ENCODE results near the gene ZC2HC1C.
A peak's percentile ranks its signal among the peaks of the same experiment; 100 is the strongest.

Gene ZC2HC1C

GRCh38 chr14:75069121-75069810, at the start of gene ZC2HC1C:
TSS of gene ZC2HC1C (plus strand) at chr14:75069641. CDS start at chr14:75070574, 933 bp downstream.
- peak; percentile 84 for DNase-seq (ENCODE audit: low spot score)

- no peak for DNase-seq (ENCODE audit: low spot score)
Measured at GRCh38 chr14:75022655-75023054, 46.8 kb upstream of the ZC2HC1C start.

GRCh38 chr14:75023108-75023507, 46.3 kb upstream of the ZC2HC1C start:
- peak; percentile 45 for DNase-seq (ENCODE audit: low spot score)

- DNase-seq (ENCODE audit: low spot score) = no peak
Measured at GRCh38 chr14:75025082-75025481, 44.4 kb upstream of the ZC2HC1C start.

GRCh38 chr14:75025876-75026275, 43.6 kb upstream of the ZC2HC1C start:
- DNase-seq (ENCODE audit: low spot score) = no peak

- no peak for DNase-seq (ENCODE audit: low spot score)
Measured at GRCh38 chr14:75030147-75030546, 39.3 kb upstream of the ZC2HC1C start.

GRCh38 chr14:75032939-75033338, 36.5 kb upstream of the ZC2HC1C start:
- DNase-seq (ENCODE audit: low spot score) = no peak

GRCh38 chr14:75040507-75040906, 28.9 kb upstream of the ZC2HC1C start:
- no peak for DNase-seq (ENCODE audit: low spot score)

GRCh38 chr14:75040959-75041358, 28.5 kb upstream of the ZC2HC1C start:
- no peak for DNase-seq (ENCODE audit: low spot score)

GRCh38 chr14:75041613-75042012, 27.8 kb upstream of the ZC2HC1C start:
- DNase-seq (ENCODE audit: low spot score) = no peak

GRCh38 chr14:75042035-75042434, 27.4 kb upstream of the ZC2HC1C start:
- DNase-seq (ENCODE audit: low spot score) = peak; percentile 63

GRCh38 chr14:75044322-75044721, 25.1 kb upstream of the ZC2HC1C start:
- peak; percentile 58 for DNase-seq (ENCODE audit: low spot score)

GRCh38 chr14:75044752-75045151, 24.7 kb upstream of the ZC2HC1C start:
- DNase-seq (ENCODE audit: low spot score) = no peak

GRCh38 chr14:75046275-75046674, 23.2 kb upstream of the ZC2HC1C start:
- no peak for DNase-seq (ENCODE audit: low spot score)

- DNase-seq (ENCODE audit: low spot score) = no peak
Measured at GRCh38 chr14:75046899-75047298, 22.5 kb upstream of the ZC2HC1C start.

- no peak for DNase-seq (ENCODE audit: low spot score)
Measured at GRCh38 chr14:75047506-75047905, 21.9 kb upstream of the ZC2HC1C start.

- no peak for DNase-seq (ENCODE audit: low spot score)
Measured at GRCh38 chr14:75048101-75048500, 21.3 kb upstream of the ZC2HC1C start.

GRCh38 chr14:75049136-75049535, 20.3 kb upstream of the ZC2HC1C start:
- DNase-seq (ENCODE audit: low spot score) = no peak

- DNase-seq (ENCODE audit: low spot score) = no peak
Measured at GRCh38 chr14:75049731-75050201, 19.7 kb upstream of the ZC2HC1C start.

- DNase-seq (ENCODE audit: low spot score) = peak; percentile 81
Measured at GRCh38 chr14:75050852-75051555, 18.4 kb upstream of the ZC2HC1C start, which contains the start of gene MLH3. TSS of gene MLH3 (minus strand) at chr14:75051467. CDS start at chr14:75049655, 1,812 bp downstream.

- DNase-seq (ENCODE audit: low spot score) = no peak
Measured at GRCh38 chr14:75051556-75051899, 17.9 kb upstream of the ZC2HC1C start.

GRCh38 chr14:75053396-75054291, 15.8 kb upstream of the ZC2HC1C start:
- DNase-seq (ENCODE audit: low spot score) = no peak

All from COLO829 (cell line).